ENCODE results near the gene TOMM20. TPM values are rescaled to one million over a fixed set of nuclear protein-coding genes. Genes with fewer than 3 reads are reported as not detected.
"Not testable (repeated sequence)": the region's sequence is repeated elsewhere in the genome, so short reads cannot be mapped to it uniquely, and the experiment has no call there.

The TOMM20 gene
- total and polyA plus RNA-seq, 12 donors = 40.0 to 113 (median 92.3) TPM

DNA sequence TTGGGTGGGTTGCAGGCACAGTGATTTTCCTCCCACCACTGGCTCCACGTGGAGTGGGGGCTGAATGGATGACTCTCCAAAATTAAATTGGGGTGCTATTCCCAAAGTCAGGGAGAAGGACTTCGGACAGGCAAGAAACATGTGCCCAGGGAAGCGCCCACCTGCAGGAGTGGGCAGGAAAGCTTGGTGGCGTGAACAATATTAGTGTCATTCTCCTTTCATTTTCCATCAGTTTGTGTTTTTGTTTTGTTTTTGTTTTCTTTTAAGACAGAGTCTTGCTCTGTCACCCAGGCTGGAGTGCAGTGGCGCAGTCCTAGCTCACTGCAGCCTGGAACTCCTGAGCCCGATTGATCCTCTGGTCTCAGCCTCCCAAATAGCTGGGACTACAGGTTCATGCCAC, 30.1 kb downstream of the TOMM20 start:
- Histone ChIP-seq H3K27me3 (no peaks in the 10 kb centered on the region), H3K36me3 (no peaks in the 10 kb centered on the region), H3K4me3 (no peak overlapping the region), H3K27ac (no peak overlapping the region), H3K9me3 (no peaks in the 10 kb centered on the region), H3K4me1 (peaks cover 0 to 6% (median 5%) of the 10 kb centered on the region in 9 donors)
- intact Hi-C loops (cut with DNase I) = loop anchor here in 3 of 10 donors (10.0 kb wide), 3 partner anchors 316 to 984 kb away; no protein-coding TSS in a partner anchor
- WGBS, 2 donors = 79 to 87% methylated on average over 6 of the region's 6 CpGs
- DNase-seq (no peak), ATAC-seq (no peak)
- TF ChIP-seq, protein P1, sequence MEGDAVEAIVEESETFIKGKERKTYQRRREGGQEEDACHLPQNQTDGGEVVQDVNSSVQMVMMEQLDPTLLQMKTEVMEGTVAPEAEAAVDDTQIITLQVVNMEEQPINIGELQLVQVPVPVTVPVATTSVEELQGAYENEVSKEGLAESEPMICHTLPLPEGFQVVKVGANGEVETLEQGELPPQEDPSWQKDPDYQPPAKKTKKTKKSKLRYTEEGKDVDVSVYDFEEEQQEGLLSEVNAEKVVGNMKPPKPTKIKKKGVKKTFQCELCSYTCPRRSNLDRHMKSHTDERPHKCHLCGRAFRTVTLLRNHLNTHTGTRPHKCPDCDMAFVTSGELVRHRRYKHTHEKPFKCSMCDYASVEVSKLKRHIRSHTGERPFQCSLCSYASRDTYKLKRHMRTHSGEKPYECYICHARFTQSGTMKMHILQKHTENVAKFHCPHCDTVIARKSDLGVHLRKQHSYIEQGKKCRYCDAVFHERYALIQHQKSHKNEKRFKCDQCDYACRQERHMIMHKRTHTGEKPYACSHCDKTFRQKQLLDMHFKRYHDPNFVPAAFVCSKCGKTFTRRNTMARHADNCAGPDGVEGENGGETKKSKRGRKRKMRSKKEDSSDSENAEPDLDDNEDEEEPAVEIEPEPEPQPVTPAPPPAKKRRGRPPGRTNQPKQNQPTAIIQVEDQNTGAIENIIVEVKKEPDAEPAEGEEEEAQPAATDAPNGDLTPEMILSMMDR (IDR thresholded peaks at IDR 0.05) = no peak

DNA sequence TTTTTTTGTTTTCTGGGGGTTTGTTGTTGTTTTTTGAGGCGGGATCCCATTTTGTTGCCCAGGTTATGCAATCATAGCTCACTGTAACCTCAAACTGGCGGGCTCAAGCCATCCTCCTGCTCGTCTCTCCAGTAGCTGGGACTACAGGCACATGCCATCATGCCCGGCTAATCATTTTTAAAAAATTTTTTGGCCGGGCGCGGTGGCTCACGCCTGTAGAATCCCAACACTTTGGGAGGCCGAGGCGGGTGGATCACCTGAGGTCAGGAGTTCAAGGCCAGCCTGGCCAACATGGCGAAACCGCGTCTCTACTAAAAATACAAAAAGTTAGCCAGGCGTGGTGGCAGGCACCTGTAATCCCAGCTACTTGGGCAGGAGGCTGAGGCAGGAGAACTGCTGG, 31.1 kb downstream of the TOMM20 start:
- intact Hi-C loops (cut with DNase I) = loop anchor here in 3 of 10 donors (10.0 kb wide), 3 partner anchors 317 to 983 kb away; no protein-coding TSS in a partner anchor
- not testable (repeated sequence) for ATAC-seq, H3K9me3 ChIP-seq, H3K27me3 ChIP-seq, DNase-seq, H3K4me3 ChIP-seq, H3K36me3 ChIP-seq, H3K27ac ChIP-seq
- H3K4me1 ChIP-seq = peaks cover 3 to 16% (median 13%) of the 10 kb centered on the region in 9 donors
- 90 to 94% methylated on average over 14 of the region's 14 CpGs for WGBS, 2 donors

DNA sequence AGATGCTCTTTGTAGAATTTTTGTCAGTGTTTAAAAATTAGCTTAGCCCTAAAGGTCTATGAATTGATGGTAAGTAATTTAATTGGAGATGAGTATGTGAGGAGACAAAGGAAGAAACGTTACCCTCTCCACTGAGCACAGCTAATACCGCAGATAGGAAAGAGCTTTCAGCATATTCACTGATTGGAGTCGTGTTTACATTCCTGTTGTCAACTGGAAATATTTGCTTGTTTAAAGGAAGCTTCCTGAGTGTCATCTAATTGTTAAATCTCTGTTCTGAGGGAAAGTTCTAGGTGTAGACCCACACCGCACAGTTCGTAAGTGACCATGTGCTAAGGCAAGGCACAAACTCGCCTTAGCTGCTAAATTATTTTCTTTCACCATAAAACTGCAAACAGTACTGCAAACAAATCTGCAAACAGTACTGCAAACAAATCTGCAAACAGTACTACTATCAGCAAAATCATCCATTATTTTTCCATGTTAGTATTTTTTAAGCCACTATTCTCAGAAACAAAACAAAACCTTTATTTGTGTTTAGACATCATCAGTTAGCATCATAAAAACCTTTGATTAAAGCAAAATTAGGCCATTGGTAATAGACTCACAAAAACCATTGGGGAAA, 32.6 kb downstream of the TOMM20 start:
- ATAC-seq = no peak

DNA sequence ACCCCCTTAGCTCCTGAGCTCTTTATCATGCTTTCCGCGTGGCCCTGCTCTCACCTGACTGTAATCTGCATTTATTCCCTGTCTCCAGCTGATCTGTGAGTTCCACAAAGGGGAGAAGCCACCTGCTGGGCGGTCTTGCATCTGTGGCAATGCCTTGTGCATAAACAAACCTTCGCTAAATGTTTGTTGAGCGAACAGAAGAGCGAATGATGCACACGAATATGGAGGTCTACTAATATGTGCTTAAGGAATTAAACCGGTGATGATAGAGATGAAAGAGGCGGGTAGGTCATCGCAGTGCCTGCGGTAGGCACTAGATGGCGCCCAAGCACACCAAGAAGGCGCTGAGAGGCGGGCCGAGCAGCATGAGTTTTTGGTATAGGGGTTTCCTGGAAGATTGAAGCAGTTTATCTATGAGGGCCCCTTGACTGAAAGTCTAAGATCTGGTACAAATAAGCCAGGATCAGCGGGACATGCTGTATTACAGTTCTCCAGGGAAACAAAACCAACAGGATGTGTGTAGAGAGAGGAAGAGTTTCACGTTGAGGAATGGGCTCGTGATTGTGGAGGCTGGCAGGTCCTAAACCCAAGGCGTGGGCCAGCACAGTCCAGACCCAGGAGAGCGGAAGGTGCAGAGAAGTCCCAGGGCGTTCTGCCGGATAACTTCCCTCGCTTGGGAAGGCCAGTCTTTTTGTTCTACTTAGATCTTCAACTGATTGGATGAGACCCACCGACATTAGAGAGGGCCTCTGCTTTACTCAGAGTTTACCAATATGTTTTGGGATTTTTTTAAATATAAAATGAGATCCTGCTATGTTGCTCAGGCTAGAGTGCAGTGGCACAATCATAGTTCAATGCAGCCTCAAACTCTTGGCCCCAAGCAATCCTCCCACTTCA, 34.7 kb downstream of the TOMM20 start:
- TF ChIP-seq, protein P1 (IDR thresholded peaks at IDR 0.05) = peak; percentile 86 to 94 (median 89)
- DNase-seq (peak; percentile 73 to 80), ATAC-seq (peak; percentile 62 to 88 (median 80))
- WGBS, 2 donors = 24 to 29% methylated on average over 24 of the region's 24 CpGs
- H3K4me3 ChIP-seq = peak overlapping the region in 9 of 10 donors; percentile 11 to 50 (median 33)
- no peaks in the 10 kb centered on the region for H3K36me3 ChIP-seq
- no peaks in the 10 kb centered on the region for H3K27me3 ChIP-seq
- peak overlapping the region in 5 of 10 donors; percentile 24 to 67 (median 36) for H3K27ac ChIP-seq
- peaks cover 3 to 15% (median 12%) of the 10 kb centered on the region in 9 donors for H3K4me1 ChIP-seq
- no peaks in the 10 kb centered on the region for H3K9me3 ChIP-seq
- intact Hi-C loops (cut with DNase I) = loop anchor here in 8 of 10 donors (2.0 to 10.0 kb wide), 8 partner anchors 321 to 979 kb away; no protein-coding TSS in a partner anchor

More for the DNA sequence above, 32.6 kb downstream of the TOMM20 start:
- peaks cover 3 to 16% (median 13%) of the 10 kb centered on the region in 9 donors for H3K4me1 ChIP-seq
- no peak overlapping the region for H3K27ac ChIP-seq
- H3K27me3 ChIP-seq = no peaks in the 10 kb centered on the region
- TF ChIP-seq, protein P1 (IDR thresholded peaks at IDR 0.05) = no peak
- WGBS, 2 donors = 74 to 75% methylated on average over 6 of the region's 6 CpGs
- no peak for DNase-seq
- intact Hi-C loops (cut with DNase I) = loop anchor here in 3 of 10 donors (10.0 kb wide), 3 partner anchors 319 to 981 kb away; no protein-coding TSS in a partner anchor
- H3K9me3 ChIP-seq = no peaks in the 10 kb centered on the region
- H3K4me3 ChIP-seq = no peak overlapping the region
- H3K36me3 ChIP-seq = no peaks in the 10 kb centered on the region
